A673 (cell line): ENCODE results near the gene UBASH3A.

ENCODE experiments used
- CTCF ChIP-seq: fragments of 300-800, 200-600 bp; sonication (generic); conservative IDR thresholded peaks from 2 replicates; pipeline ENCODE4 v1.5.1; 2017; ENCODE audit warnings: low read depth, mild to moderate bottlenecking, antibody characterized with exemption, low read length, moderate library complexity, mixed read lengths
- EZH2 ChIP-seq: fragments of 200-600 bp; sonication (generic); IDR thresholded peaks from 2 replicates; pipeline ENCODE4 v1.6.1; 2017; ENCODE audit warnings: borderline replicate concordance, low read depth, mild to moderate bottlenecking, mixed read lengths, antibody characterized with exemption, low read length; ENCODE audit not compliant: poor library complexity, severe bottlenecking

GRCh38 chr21:42433946-42434551 is 30.3 kb downstream of the UBASH3A start:
- TF ChIP-seq EZH2 (no peak), CTCF (no peak)
